Sigmoid colon (tissue), 4 donors: ENCODE results near the gene UBASH3B.

Experiments
- CTCF ChIP-seq, 4 experiments: fragments of 450-650 bp in 3 of 4; fragments of 200-600 bp in 1 of 4; IDR thresholded peaks; one replicate each; pipeline ENCODE4 v1.5.1; 2016 to 2019; ENCODE audit warnings: antibody characterized with exemption in 4 of 4, mild to moderate bottlenecking in 3 of 4, moderate library complexity in 2 of 4
- EP300 ChIP-seq, 4 donors: sonication (generic); formaldehyde crosslinking; IDR thresholded peaks; one replicate each; pipeline ENCODE4 v1.6.1; 2017; ENCODE audit warnings: antibody characterized with exemption in 4 of 4
- POLR2A ChIP-seq, 2 donors: fragments of 450-650 bp; IDR thresholded peaks; one replicate each; pipeline ENCODE4 v1.6.1; 2016; ENCODE audit warnings: antibody characterized with exemption in 2 of 2, mild to moderate bottlenecking in 2 of 2, moderate library complexity in 2 of 2
- POLR2AphosphoS5 ChIP-seq, 4 donors: sonication (generic); formaldehyde crosslinking; IDR thresholded peaks; one replicate each; pipeline ENCODE4 v1.6.1; 2017; ENCODE audit warnings: antibody characterized with exemption in 4 of 4

GRCh38 chr11:122724520-122724919 lies 69.0 kb downstream of the UBASH3B start:
- TF ChIP-seq CTCF (IDR thresholded peaks at IDR 0.05) = no peak
- TF ChIP-seq POLR2A (IDR thresholded peaks at IDR 0.05) = no peak
- no peak for TF ChIP-seq EP300 (IDR thresholded peaks at IDR 0.05)
- no peak for TF ChIP-seq POLR2AphosphoS5 (IDR thresholded peaks at IDR 0.05)
